HL-60 (cell line): ENCODE results near the gene CNTNAP2.
"Not testable (repeated sequence)": the region's sequence is repeated elsewhere in the genome, so short reads cannot be mapped to it uniquely, and the experiment has no call there.

Experiments used
- DNase-seq, 2 experiments: peaks; one replicate each; pipeline ENCODE4 v3.0.0-alpha.2; 2010 to 2020; ENCODE audit warnings: low read depth in 1 of 2, low spot score in 1 of 2
- H3K27ac ChIP-seq: fragments of 250-450 bp; sonication (Bioruptor Pico); replicated peaks from 2 replicates; pipeline ENCODE4 v1.5.1; 2020; ENCODE audit warnings: mild to moderate bottlenecking, moderate library complexity
- H3K27me3 ChIP-seq: fragments of 250-450 bp; sonication (Bioruptor Pico); 2 replicates; pipeline ENCODE4 v1.5.1; 2021; ENCODE audit warnings: mild to moderate bottlenecking, moderate library complexity; ENCODE audit not compliant: insufficient read depth, poor library complexity, severe bottlenecking
- H3K4me3 ChIP-seq: replicated peaks from 2 replicates; pipeline ENCODE4 v1.5.1; 2011; ENCODE audit warnings: mild to moderate bottlenecking, control low read depth, low read length; ENCODE audit not compliant: insufficient read depth
- GABPA ChIP-seq: IDR thresholded peaks from 2 replicates; pipeline ENCODE4 v1.6.1; 2012; ENCODE audit warnings: low read depth
- POLR2AphosphoS5 ChIP-seq: IDR thresholded peaks from 2 replicates; pipeline ENCODE4 v1.6.1; 2012; ENCODE audit warnings: low read depth
- SPI1 ChIP-seq: IDR thresholded peaks from 2 replicates; pipeline ENCODE4 v1.6.1; 2012; ENCODE audit warnings: low read depth, mild to moderate bottlenecking, borderline replicate concordance
- TF ChIP-seq, protein P1 (sequence below): IDR thresholded peaks from one replicate; pipeline ENCODE4 v1.5.1; 2011; ENCODE audit warnings: low read length, control low read depth, inconsistent platforms; ENCODE audit not compliant: insufficient read depth
- TF ChIP-seq, protein P2 (sequence below): IDR thresholded peaks from 2 replicates; pipeline ENCODE4 v1.6.1; 2012; ENCODE audit warnings: low read depth; ENCODE audit not compliant: insufficient replicate concordance

Gene CNTNAP2

DNA sequence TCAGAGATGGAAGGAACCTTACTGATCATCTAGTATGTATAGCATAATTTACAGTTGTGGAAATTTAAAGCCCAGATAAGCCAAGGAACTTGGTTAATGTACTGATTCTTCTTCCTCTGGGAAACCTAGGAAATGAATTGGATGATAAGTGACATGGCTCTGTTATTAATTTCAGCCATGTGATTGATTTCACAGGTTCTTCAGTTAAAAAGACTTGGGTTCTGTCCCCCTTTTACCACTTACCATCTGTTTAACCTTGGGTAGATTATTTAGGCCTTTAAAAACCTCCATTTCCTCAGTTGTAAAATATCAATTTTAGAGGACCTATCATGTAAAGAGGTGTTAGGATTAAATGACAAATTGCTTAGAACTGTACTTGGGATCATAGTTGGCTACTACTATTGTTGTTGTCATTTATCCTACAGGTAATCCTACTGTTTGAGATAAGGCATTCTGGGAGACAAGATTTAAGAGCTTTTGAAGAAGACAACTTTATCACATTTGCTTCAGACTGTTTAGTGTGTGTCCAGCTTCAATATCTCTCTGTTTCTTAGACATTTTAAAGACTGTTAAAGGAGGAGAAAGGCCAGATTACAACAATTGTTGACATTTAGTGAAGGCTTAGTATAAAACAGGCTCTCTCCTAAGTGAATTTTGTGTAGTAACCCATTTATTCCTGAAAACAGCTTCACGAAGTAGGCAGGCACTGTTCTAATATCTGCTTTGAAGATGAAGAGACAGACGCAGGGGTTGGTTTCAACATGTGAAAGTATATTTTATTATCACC lies 1476.9 kb downstream of the CNTNAP2 start:
- no peaks in the 10 kb centered on the region for H3K27me3 ChIP-seq
- H3K4me3 ChIP-seq = no peak overlapping the region
- TF ChIP-seq, protein P1, sequence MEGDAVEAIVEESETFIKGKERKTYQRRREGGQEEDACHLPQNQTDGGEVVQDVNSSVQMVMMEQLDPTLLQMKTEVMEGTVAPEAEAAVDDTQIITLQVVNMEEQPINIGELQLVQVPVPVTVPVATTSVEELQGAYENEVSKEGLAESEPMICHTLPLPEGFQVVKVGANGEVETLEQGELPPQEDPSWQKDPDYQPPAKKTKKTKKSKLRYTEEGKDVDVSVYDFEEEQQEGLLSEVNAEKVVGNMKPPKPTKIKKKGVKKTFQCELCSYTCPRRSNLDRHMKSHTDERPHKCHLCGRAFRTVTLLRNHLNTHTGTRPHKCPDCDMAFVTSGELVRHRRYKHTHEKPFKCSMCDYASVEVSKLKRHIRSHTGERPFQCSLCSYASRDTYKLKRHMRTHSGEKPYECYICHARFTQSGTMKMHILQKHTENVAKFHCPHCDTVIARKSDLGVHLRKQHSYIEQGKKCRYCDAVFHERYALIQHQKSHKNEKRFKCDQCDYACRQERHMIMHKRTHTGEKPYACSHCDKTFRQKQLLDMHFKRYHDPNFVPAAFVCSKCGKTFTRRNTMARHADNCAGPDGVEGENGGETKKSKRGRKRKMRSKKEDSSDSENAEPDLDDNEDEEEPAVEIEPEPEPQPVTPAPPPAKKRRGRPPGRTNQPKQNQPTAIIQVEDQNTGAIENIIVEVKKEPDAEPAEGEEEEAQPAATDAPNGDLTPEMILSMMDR = no peak
- no peak for TF ChIP-seq POLR2AphosphoS5
- TF ChIP-seq SPI1 = no peak
- no peak for TF ChIP-seq GABPA
- DNase-seq = no peak
- H3K27ac ChIP-seq = no peak overlapping the region

DNA sequence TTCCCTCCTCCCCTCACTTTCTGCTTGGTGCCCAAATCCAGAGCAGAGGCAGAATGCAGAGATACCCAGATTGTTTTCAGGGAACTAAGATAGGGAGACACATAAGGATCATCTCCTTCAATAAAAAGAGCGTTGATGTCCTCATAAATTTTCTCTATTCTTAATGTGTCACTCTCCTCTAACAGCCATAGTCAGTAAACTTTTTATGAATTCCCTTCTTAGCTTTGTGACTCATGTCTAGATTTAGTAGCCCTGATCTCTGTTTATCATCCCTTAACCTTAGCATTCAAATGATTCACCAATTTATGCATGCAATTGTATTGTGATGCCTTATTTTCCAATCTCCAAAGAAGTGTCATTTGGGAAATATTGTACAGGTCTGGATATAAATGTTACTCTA lies 1478.4 kb downstream of the CNTNAP2 start:
- DNase-seq = no peak
- H3K4me3 ChIP-seq = no peak overlapping the region
- H3K27me3 ChIP-seq = no peaks in the 10 kb centered on the region
- no peak overlapping the region for H3K27ac ChIP-seq
- TF ChIP-seq, protein P2, sequence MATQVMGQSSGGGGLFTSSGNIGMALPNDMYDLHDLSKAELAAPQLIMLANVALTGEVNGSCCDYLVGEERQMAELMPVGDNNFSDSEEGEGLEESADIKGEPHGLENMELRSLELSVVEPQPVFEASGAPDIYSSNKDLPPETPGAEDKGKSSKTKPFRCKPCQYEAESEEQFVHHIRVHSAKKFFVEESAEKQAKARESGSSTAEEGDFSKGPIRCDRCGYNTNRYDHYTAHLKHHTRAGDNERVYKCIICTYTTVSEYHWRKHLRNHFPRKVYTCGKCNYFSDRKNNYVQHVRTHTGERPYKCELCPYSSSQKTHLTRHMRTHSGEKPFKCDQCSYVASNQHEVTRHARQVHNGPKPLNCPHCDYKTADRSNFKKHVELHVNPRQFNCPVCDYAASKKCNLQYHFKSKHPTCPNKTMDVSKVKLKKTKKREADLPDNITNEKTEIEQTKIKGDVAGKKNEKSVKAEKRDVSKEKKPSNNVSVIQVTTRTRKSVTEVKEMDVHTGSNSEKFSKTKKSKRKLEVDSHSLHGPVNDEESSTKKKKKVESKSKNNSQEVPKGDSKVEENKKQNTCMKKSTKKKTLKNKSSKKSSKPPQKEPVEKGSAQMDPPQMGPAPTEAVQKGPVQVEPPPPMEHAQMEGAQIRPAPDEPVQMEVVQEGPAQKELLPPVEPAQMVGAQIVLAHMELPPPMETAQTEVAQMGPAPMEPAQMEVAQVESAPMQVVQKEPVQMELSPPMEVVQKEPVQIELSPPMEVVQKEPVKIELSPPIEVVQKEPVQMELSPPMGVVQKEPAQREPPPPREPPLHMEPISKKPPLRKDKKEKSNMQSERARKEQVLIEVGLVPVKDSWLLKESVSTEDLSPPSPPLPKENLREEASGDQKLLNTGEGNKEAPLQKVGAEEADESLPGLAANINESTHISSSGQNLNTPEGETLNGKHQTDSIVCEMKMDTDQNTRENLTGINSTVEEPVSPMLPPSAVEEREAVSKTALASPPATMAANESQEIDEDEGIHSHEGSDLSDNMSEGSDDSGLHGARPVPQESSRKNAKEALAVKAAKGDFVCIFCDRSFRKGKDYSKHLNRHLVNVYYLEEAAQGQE = no peak
- TF ChIP-seq GABPA (no peak), SPI1 (no peak), POLR2AphosphoS5 (no peak)
- TF ChIP-seq, protein P1 = no peak

DNA sequence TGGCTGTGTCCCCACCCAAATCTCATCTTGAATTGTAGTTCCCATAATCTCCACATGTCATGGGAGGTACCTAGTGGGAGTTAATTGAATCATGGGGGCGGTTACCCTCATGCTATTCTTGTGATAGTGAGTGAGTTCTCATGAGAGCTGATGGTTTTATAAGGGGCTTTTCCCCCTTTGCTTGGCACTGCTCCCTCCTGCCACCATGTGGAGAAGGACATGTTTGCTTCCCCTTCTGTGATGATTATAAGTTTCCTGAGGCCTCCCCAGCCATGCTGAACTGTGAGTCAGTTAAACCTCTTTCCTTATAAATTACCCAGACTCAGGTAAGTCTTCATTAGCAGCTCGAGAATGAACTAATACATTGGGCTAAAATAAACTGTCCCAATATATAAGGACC lies 1482.1 kb downstream of the CNTNAP2 start:
- not testable (repeated sequence) for H3K4me3 ChIP-seq, H3K27ac ChIP-seq, DNase-seq, H3K27me3 ChIP-seq

DNA sequence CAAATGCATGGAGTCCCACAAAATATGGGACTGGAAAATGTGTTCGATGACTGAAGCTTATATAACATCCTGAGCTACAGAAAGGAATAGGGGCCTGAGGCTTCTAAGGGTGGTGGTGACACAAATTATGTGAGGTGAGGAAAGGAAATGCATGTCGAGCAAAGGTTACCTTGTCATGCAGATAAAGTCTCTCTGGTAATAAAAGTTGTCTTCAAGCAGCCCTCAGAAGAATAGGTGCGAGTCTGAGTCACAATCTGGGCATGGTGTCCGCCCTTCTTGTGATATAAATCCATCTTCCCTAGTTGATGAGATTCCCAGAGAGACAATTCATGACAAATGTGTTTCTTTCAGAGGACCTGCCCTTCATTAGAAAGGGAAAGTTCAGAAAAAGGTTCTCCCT lies 1488.7 kb downstream of the CNTNAP2 start:
- Histone ChIP-seq H3K4me3 (no peak overlapping the region), H3K27ac (no peak overlapping the region), H3K27me3 (no peaks in the 10 kb centered on the region)
- TF ChIP-seq GABPA (no peak), POLR2AphosphoS5 (no peak), SPI1 (no peak)
- TF ChIP-seq, protein P1 = no peak
- TF ChIP-seq, protein P2 = no peak
- DNase-seq = no peak
